LHCN-M2 (cell line): ENCODE results near the gene AK2. TPM values are rescaled to one million over a fixed set of nuclear protein-coding genes. Genes with fewer than 3 reads are reported as not detected.
A peak's percentile ranks its signal among the peaks of the same experiment; 100 is the strongest.
"Not testable (repeated sequence)": the region's sequence is repeated elsewhere in the genome, so short reads cannot be mapped to it uniquely, and the experiment has no call there.

Experiments used
- DNase-seq: peaks from one replicate; pipeline ENCODE4 v3.0.0-alpha.2; 2012; ENCODE audit warnings: low read depth
- total RNA-seq: library from RNA; depleted of rRNA; stranded (reverse); fragments of >200 nt; gene quantifications from 2 replicates; pipeline ENCODE4 v1.2.3, GENCODE V29; 2014

Gene AK2
- total RNA-seq, 1 experiment from 2014 or later = 182 TPM

GRCh38 chr1:33001282-33001681, 35.4 kb downstream of the AK2 start:
- DNase-seq = no peak

- DNase-seq = no peak
Observed at GRCh38 chr1:33000427-33001026, 36.2 kb downstream of the AK2 start.

DNA sequence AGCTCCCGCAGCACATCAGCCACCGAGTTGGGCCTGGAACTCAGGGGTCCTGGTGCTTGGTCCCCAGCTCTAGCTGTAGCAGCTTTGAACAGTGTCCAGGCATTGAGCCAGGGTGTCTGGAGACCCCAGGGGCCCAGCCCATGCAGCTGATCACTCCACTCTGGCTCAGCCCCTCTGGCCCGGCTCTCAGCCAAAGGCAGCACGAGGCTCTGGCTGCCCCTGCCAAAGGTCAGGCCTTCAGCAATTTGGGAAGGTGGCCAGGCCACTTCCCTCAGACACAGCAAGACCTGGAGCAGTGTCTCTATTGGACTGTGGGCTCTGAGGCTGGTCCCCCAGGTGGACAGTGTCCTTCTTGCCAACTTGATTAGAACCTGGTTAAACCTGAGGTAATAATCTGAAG, 37.7 kb downstream of the AK2 start:
- DNase-seq = no peak

DNA sequence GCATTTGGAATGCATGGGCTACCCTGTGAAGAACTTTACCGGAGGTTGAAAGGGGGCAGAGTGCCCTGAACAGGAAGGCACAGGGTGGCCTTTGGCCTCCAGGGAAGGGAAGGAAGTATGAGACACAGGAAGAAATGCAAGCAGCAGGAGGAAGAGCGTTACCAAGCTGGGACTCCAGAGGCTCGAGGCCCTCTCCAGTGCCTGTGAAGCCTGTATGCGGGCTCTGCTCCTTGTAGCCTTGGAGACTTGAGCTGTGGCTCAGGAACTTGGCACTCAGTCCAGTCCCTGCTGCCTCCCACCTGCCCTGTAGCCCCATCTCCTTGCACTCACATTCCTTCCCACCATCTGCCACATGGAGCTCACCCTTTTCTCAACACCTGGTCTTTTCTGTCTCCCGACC, 38.6 kb downstream of the AK2 start:
- peak; percentile 23 for DNase-seq

DNA sequence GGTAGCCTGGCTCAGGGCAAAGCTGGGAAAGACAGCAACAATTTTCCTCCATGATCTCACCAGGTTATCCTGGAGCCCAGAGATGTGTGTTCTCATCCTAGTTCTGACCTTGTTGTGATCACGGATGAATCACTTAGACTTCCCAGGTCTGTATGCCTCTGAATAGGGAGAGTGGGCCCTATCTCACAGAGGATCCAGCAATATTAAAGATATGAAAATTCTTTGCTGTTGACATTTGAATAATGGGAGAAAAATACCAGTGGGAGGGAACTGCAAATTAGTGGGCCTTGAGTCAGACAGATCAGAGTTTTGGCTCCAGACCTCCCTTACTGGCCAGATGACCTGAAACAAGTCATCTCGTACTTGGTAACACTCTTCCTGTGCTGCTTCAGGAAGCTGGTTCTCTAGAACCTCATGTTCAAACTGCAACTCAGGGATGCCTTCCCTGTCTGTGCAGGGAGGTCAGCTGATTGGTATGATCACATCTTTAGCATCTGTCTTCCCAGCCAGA, 39.2 kb downstream of the AK2 start:
- DNase-seq = peak; percentile 67

GRCh38 chr1:32993324-32993636, 43.4 kb downstream of the AK2 start:
- DNase-seq = not testable (repeated sequence)

DNA sequence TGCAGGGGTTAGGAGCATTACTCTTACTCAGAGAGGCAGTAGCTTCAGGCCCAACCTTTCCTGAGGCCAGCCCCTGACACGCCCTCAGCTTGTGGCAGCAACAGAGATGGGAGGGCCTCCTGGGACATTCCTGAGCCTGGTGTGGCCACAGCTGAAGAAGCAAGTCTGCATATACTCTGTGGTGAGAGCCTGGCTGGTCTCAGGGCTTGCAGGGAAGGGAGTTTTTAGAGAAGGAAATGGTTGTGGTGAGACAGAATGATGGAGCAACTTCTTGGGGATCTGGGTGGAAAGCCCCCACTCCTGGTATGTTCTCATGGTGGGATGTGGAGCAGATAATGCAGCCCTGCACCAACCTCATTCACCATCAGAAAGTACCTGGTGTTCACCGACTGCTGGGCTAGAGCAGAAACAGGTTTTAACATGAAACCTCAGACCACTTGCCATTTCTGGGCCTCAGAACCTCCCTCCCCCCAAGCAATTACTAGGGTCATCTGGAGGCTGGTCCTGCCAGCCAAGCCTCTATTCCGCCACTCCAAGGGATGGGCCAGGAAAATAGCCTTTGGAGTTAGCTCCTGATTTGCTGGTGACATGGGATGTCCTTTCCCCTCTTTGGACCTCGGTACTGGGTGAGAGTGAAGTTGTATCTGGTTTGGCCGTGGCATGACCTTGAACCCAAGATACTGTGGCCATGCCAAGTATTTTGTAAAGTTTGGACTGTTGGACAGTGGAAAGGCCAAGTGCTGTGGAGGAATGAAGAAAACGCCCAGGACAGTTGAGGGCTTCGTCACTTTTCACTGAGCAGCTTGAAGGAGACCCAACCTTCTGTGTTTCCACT, 44.0 kb downstream of the AK2 start:
- DNase-seq = peak; percentile 98

- no peak for DNase-seq
Observed at GRCh38 chr1:32991819-32992488, 44.7 kb downstream of the AK2 start.

GRCh38 chr1:32991386-32991785, 45.3 kb downstream of the AK2 start:
- DNase-seq = peak; percentile 55

DNA sequence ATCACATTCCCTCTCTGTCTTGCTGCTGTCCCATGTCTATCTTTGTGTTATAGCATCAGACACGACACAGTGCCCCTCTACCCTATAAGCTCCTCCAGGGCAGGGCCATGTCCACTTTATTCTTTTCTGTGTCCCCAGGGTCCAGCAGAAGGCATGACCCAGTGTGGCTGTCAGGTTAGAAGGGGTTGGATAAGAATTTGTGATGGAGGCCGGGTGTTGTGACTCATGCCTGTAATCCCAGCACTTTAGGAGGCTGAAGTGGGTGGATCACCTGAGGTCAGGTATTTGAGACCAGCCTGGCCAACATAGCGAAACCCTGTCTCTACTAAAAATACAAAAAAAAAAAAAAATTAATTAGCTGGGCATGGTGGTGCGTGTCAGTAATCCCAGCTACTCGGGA, 45.8 kb downstream of the AK2 start:
- no peak for DNase-seq

DNA sequence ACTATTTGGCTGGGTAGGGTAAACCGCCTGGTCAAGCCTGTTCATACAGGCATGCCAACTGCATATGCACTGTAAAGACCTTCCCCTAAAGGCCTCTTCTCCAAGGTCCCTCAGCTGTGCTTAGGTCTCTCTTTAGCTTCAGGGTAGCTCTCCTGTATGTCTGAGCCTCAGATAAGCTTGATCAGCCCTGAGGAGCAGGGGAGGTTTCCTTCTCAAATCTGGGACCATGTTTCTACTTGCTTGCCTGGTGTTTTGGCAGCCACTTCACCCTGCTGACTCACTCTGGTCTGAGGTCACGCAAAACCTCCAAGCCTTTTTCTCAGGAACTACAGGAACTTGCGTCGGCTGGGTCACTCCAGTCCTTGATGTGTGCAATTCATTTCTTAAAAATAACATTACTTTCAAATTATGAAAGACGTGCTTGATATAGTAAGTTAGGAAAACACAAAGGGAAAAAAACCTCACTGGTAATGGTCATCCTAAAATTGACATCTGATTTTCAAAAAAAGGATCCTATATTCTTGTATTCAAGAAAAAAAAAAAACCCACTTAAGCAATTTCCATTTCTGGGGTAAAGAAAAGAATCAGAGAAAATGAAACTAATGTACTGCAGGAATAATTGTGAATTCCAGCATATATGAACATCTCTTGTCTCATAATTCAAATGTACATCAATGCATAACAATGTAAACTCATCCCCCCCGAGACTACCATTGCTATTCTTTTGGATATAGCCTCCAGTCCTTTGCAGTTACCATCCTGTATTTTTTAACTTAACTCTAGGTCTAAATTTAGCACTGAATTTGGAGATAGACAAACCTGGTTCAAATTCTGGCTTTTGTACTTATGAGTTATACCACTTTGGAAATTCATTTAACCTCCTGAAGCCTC, 47.3 kb downstream of the AK2 start:
- peak; percentile 93 for DNase-seq

DNA sequence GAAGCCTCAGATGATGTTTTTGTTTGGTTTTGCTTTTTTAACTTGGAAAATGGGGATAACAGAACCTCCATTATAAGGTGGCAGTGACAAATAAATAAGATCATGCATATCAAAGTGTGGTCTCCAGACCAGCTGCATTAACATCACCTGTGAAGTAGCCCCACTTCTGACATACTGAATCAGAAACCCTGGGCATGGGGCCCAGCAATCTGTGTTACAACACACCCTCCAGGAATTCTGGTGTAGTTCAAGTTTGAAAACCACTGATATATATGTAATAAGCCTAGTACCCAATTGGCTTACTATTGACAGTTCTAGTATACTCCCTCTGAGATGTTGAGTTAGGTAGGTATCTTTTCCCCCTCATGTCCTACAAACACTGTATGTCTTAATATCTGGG, 48.0 kb downstream of the AK2 start:
- peak; percentile 65 for DNase-seq

- no peak for DNase-seq
Observed at GRCh38 chr1:32985226-32985625, 51.5 kb downstream of the AK2 start.

DNA sequence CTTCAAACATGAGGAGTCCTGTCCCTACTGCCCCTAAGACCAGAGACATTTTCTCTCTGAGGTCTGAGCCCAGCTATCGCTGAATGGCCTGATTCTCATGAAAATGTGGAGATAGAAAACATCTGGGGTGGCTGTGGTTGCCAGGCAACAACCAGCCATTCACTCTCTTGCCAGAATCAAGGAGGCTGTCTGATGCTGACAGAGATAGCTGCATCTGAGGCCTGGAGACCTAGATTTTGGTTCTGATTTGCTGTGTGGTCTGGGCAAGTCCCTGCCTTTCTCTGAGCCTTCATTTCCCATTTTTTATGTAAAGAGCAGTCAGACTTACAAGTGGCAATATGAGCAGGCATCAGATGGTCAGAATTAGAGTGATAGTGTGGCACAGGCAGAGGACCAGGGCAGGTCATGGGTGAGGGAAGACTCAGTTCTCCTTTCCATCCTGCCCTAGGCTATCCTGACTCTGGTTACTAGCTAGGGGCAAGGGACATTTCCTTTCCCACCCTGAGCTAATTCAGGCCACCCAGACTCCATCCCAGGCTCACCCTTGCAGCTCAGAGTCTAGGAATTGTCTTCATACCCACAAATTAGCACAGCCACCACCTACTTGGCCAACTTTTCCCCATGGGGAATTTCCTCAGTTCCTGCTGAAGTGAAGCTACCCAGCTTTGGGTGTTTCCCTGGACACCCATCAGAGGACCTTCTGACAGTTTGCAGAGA, 52.1 kb downstream of the AK2 start:
- no peak for DNase-seq

- DNase-seq = no peak
Observed at GRCh38 chr1:32984090-32984454, 52.6 kb downstream of the AK2 start.

DNA sequence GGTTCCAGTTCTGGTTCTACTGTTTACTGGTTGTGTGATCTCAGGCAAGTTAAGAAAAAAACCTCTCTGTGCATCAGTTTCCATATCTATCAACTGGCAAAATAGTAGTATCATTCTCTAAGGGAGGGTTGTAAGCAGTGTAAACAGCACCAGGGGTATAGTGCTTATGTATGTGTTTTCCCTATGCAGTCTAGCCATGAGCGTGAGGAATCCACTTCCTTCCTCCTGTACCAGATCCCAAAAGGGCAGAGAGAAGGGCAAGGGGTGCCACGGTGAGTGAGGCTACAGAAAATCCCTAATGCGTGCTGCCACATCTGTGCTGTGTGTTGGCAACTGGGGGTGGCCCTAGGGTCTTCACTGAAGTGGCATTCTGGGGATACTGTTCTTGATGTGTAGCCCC, 53.7 kb downstream of the AK2 start:
- no peak for DNase-seq

DNA sequence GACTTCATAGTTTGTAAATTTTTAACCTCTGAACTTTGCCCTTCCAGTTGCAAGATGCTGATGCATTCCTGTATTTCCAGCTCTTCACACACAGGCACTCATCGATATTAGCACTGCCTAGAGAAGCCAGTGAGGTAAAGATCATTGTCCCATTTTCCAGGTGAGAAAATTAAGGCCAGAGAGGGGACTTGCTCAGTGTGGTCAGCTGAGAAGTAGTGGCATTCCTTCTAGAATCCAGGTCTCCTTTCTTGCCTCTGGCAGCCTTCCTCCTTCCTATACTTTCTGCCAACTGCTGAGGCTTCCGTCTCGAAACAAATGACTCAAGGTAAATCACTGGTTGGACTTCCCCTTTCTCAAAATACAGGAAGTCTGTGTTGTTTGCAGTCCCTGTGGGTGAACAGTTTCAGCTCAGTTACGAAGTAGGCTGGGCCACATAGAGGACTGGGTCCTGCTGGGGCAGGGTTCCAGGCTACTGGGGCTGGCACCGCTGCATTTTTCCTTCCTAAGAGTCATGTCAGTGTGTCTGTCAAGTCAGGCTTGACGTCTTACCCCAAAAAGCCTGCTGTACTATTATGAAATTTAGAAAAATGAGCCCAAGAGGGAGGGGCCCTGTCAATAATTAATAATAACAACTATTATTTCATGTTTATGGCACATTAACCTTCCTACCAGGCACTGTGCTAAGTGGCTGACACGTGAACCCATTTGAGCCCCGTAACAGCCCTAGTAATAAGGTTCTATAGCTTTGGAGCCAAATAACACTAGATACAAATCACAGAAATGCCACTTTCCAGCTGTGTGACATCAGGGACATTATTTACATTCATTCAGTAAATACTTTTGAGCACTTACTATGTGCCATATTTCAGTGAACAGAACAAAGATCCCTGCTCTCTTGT, 55.4 kb downstream of the AK2 start:
- DNase-seq = peak; percentile 80

DNA sequence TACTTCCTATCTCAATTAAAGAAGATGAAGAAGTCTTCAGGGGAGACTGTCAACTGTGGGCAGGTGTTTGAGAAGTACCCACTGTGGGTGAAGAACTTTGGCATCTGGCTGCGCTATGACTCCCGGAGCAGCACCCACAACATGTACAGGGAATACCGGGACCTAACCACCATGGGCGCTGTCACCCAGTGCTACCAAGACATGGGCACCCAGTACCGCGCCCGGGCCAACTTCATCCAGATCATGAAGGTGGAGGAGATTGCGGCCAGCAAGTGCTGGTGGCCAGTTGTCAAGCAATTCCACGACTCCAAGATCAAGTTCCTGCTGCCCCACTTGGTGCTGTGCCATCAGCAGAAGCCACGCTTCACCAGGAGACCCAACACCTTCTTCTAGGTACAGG, 56.6 kb downstream of the AK2 start:
- no peak for DNase-seq

DNA sequence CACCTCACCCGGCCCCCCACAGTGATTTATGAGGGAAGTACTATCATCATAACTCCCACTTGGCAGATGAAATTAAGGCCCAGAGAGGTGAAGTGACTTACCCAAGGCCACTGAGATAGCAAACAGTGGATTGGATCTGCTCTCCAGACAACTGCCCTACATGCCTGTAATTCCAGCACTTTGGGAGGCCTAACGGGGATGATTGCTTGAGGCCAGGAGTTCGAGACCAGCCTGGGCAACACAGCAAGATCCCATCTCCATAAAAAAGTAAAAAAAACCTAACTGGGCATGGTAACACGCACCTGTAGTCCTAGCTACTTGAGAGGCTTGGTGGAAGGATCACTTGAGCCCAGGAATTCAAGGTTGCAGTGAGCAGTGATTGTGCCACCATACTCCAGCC, 57.8 kb downstream of the AK2 start:
- no peak for DNase-seq

DNA sequence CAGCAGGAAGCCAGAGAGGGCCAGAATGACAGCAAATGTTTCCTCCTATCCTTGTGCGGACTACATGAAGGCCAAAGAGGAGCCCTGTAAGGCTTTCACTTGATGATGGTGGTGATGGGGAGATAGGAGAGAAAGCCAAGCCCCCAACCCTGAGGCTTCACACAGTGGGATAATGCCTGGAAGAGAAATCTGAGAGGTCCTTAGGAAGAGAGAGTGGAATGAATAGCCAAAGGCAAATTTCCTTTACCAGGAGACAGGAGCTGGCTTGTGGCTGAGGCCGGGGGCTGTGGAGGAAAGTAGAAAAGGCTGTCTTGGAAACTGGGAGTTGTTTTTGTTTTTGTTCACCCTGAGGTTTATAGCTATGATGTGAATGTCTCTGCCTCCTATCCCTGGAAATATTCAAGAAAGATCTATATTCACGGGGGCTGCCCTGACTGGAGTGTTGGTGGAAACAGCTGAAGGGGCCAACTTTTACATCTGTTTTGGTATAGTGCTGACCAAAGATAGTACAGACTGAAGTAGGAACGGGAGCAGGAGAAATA, 59.1 kb downstream of the AK2 start:
- no peak for DNase-seq
